Uterus (tissue), 4 donors: ENCODE data around the gene HIVEP3. TPM values are rescaled to one million over a fixed set of nuclear protein-coding genes. Genes with fewer than 3 reads are reported as not detected.

Experiments used
- DNase-seq, 2 donors: peaks; one replicate each; pipeline ENCODE4 v3.0.0-alpha.2; 2019 to 2020
- H3K27ac ChIP-seq, 2 donors: fragments of 200-600 bp; sonication (generic); 1 replicate in 1 of 2; 2 replicates in 1 of 2; pipeline ENCODE4 v1.5.1; 2016 to 2018
- H3K27me3 ChIP-seq, 2 donors: fragments of 200-600 bp; sonication (generic); one replicate each; pipeline ENCODE4 v1.5.1; 2018 to 2019; ENCODE audit warnings: control low read depth in 1 of 2
- H3K36me3 ChIP-seq, 2 donors: fragments of 200-600 bp; sonication (generic); one replicate each; pipeline ENCODE4 v1.5.1; 2019; ENCODE audit warnings: control low read depth in 1 of 2
- H3K4me1 ChIP-seq, 2 donors: fragments of 200-600 bp; sonication (generic); one replicate each; pipeline ENCODE4 v1.5.1; 2018 to 2019; ENCODE audit warnings: control low read depth in 1 of 2
- H3K4me3 ChIP-seq, 2 donors: fragments of 200-600 bp; sonication (generic); 1 replicate in 1 of 2; 2 replicates in 1 of 2; pipeline ENCODE4 v1.5.1; 2018 to 2019; ENCODE audit warnings: mild to moderate bottlenecking in 1 of 2
- H3K9me3 ChIP-seq, 2 donors: fragments of 200-600 bp; sonication (generic); one replicate each; pipeline ENCODE4 v1.5.1; 2019; ENCODE audit warnings: control low read depth in 1 of 2
- CTCF ChIP-seq, 4 experiments: fragments of 200-600 bp in 2 of 4; fragments of 450-650 bp in 2 of 4; sonication (generic) in 2 of 4; IDR thresholded peaks; one replicate each; pipeline ENCODE4 v1.5.1; 2016 to 2019; ENCODE audit warnings: antibody characterized with exemption in 4 of 4, mild to moderate bottlenecking in 2 of 4, moderate library complexity in 1 of 4
- POLR2A ChIP-seq, 2 donors: fragments of 450-650 bp; IDR thresholded peaks; one replicate each; pipeline ENCODE4 v1.6.1; 2016; ENCODE audit warnings: antibody characterized with exemption in 2 of 2, mild to moderate bottlenecking in 1 of 2, moderate library complexity in 1 of 2
- intact Hi-C: fragments of 100-400 bp; cut with DNase I; formaldehyde crosslinking; loops from one replicate; pipeline ENCODE4 v1.15.1; 2023; ENCODE audit warnings: low total_unique reads
- total RNA-seq, 4 donors: library from RNA; depleted of rRNA in 3 of 4; stranded (reverse); fragments of >200 nt in 3 of 4; gene quantifications; one replicate each; pipeline versions ENCODE4 v1.1.0 to v1.2.4, GENCODE V29; 2014 to 2023
- donor health status: DM: yes; HTN: yes; CAD: no.

The HIVEP3 gene
- total RNA-seq, 4 donors from 2014 or later, result 0.51 to 7.6 (median 2.9) TPM

- no peak for TF ChIP-seq CTCF (IDR thresholded peaks at IDR 0.05)
- no peak for TF ChIP-seq POLR2A (IDR thresholded peaks at IDR 0.05)
- no peak for DNase-seq
- no peaks in the 10 kb centered on the region for H3K9me3 ChIP-seq
- no peaks in the 10 kb centered on the region for H3K27me3 ChIP-seq
- no peak overlapping the region for H3K27ac ChIP-seq
- H3K36me3 ChIP-seq, result no peaks in the 10 kb centered on the region
- no peaks in the 10 kb centered on the region for H3K4me1 ChIP-seq
- intact Hi-C loops, result no loop called here
- no peak overlapping the region for H3K4me3 ChIP-seq
Measured at GRCh38 chr1:41920658-41921057, 1.9 kb upstream of the HIVEP3 start.

GRCh38 chr1:41919764-41920397 is 1.2 kb upstream of the HIVEP3 start:
- H3K4me3 ChIP-seq, result no peak overlapping the region

GRCh38 chr1:41919131-41919530 is 409 bp upstream of the HIVEP3 start:
- intact Hi-C loops, result no loop called here

More at GRCh38 chr1:41919764-41920397, 1.2 kb upstream of the HIVEP3 start:
- peak in 1 of 2 donors; percentile 15 for DNase-seq
- TF ChIP-seq CTCF (IDR thresholded peaks at IDR 0.05), result no peak
- no peak for TF ChIP-seq POLR2A (IDR thresholded peaks at IDR 0.05)
- H3K9me3 ChIP-seq, result no peaks in the 10 kb centered on the region
- no peaks in the 10 kb centered on the region for H3K4me1 ChIP-seq
- no peaks in the 10 kb centered on the region for H3K27me3 ChIP-seq
- no peaks in the 10 kb centered on the region for H3K36me3 ChIP-seq
- intact Hi-C loops, result no loop called here
- no peak overlapping the region for H3K27ac ChIP-seq

GRCh38 chr1:41917835-41918449 is 780 bp downstream of the HIVEP3 start:
- H3K4me3 ChIP-seq, result peak overlapping the region; percentile 27 to 47
- no peaks in the 10 kb centered on the region for H3K36me3 ChIP-seq
- H3K27ac ChIP-seq, result peak overlapping the region in 1 of 2 donors; percentile 34
- intact Hi-C loops, result no loop called here
- TF ChIP-seq CTCF (IDR thresholded peaks at IDR 0.05) (no peak), POLR2A (IDR thresholded peaks at IDR 0.05) (no peak)
- no peaks in the 10 kb centered on the region for H3K9me3 ChIP-seq
- H3K27me3 ChIP-seq, result no peaks in the 10 kb centered on the region
- no peak for DNase-seq
- H3K4me1 ChIP-seq, result no peaks in the 10 kb centered on the region

More at GRCh38 chr1:41919131-41919530, 409 bp upstream of the HIVEP3 start:
- no peaks in the 10 kb centered on the region for H3K9me3 ChIP-seq
- H3K36me3 ChIP-seq, result no peaks in the 10 kb centered on the region
- no peak for DNase-seq
- H3K27me3 ChIP-seq, result no peaks in the 10 kb centered on the region
- no peak overlapping the region for H3K4me3 ChIP-seq
- TF ChIP-seq POLR2A (IDR thresholded peaks at IDR 0.05) (no peak), CTCF (IDR thresholded peaks at IDR 0.05) (no peak)
- H3K4me1 ChIP-seq, result no peaks in the 10 kb centered on the region
- H3K27ac ChIP-seq, result no peak overlapping the region

- no peaks in the 10 kb centered on the region for H3K27me3 ChIP-seq
- TF ChIP-seq CTCF (IDR thresholded peaks at IDR 0.05) (no peak), POLR2A (IDR thresholded peaks at IDR 0.05) (no peak)
- H3K9me3 ChIP-seq, result no peaks in the 10 kb centered on the region
- H3K27ac ChIP-seq, result no peak overlapping the region
- peak overlapping the region in 1 of 2 donors; percentile 47 for H3K4me3 ChIP-seq
- DNase-seq, result no peak
- no peaks in the 10 kb centered on the region for H3K4me1 ChIP-seq
- no peaks in the 10 kb centered on the region for H3K36me3 ChIP-seq
- intact Hi-C loops, result no loop called here
Measured at GRCh38 chr1:41917076-41917475, 1.6 kb downstream of the HIVEP3 start.
